ENCODE measurements around the gene MNT. TPM values are rescaled to one million over a fixed set of nuclear protein-coding genes. Genes with fewer than 3 reads are reported as not detected.

Gene MNT
- total RNA-seq, 1 experiment from 2014 or later, result 0.68 TPM

- no peak for DNase-seq (ENCODE audit: low read depth)
- in situ Hi-C loops (cut with HindIII; ENCODE audit: low pct_unique_long_range_greater_than_20kb, low sequenced_read_pairs), result no loop called here
These were observed 29.4 kb downstream of the MNT start for GRCh38 chr17:2371183-2372130.

- in situ Hi-C loops (cut with HindIII; ENCODE audit: low pct_unique_long_range_greater_than_20kb, low sequenced_read_pairs), result no loop called here
These were observed 30.7 kb downstream of the MNT start for GRCh38 chr17:2370211-2370589.

GRCh38 chr17:2369551-2370210 is 31.2 kb downstream of the MNT start:
- in situ Hi-C loops (cut with HindIII; ENCODE audit: low pct_unique_long_range_greater_than_20kb, low sequenced_read_pairs), result no loop called here
- DNase-seq (ENCODE audit: low read depth), result no peak

More at GRCh38 chr17:2370211-2370589, 30.7 kb downstream of the MNT start:
- DNase-seq (ENCODE audit: low read depth), result no peak

GRCh38 chr17:2369039-2369438 is 31.8 kb downstream of the MNT start:
- DNase-seq (ENCODE audit: low read depth), result no peak
- in situ Hi-C loops (cut with HindIII; ENCODE audit: low pct_unique_long_range_greater_than_20kb, low sequenced_read_pairs), result no loop called here

GRCh38 chr17:2368359-2368758 is 32.5 kb downstream of the MNT start:
- DNase-seq (ENCODE audit: low read depth), result no peak
- in situ Hi-C loops (cut with HindIII; ENCODE audit: low pct_unique_long_range_greater_than_20kb, low sequenced_read_pairs), result no loop called here

- no peak for DNase-seq (ENCODE audit: low read depth)
- in situ Hi-C loops (cut with HindIII; ENCODE audit: low pct_unique_long_range_greater_than_20kb, low sequenced_read_pairs), result no loop called here
These were observed 33.9 kb downstream of the MNT start for GRCh38 chr17:2366747-2367494.

- in situ Hi-C loops (cut with HindIII; ENCODE audit: low pct_unique_long_range_greater_than_20kb, low sequenced_read_pairs), result no loop called here
- DNase-seq (ENCODE audit: low read depth), result no peak
These were observed 35.7 kb downstream of the MNT start for GRCh38 chr17:2365132-2365531.

- DNase-seq (ENCODE audit: low read depth), result no peak
- in situ Hi-C loops (cut with HindIII; ENCODE audit: low pct_unique_long_range_greater_than_20kb, low sequenced_read_pairs), result no loop called here
These were observed 36.1 kb downstream of the MNT start for GRCh38 chr17:2364763-2365116.

GRCh38 chr17:2363851-2364762 is 36.8 kb downstream of the MNT start:
- in situ Hi-C loops (cut with HindIII; ENCODE audit: low pct_unique_long_range_greater_than_20kb, low sequenced_read_pairs), result no loop called here
- DNase-seq (ENCODE audit: low read depth), result no peak

- DNase-seq (ENCODE audit: low read depth), result no peak
- in situ Hi-C loops (cut with HindIII; ENCODE audit: low pct_unique_long_range_greater_than_20kb, low sequenced_read_pairs), result no loop called here
These were observed 37.5 kb downstream of the MNT start for GRCh38 chr17:2363318-2363717.

GRCh38 chr17:2362881-2363280 is 38.0 kb downstream of the MNT start:
- in situ Hi-C loops (cut with HindIII; ENCODE audit: low pct_unique_long_range_greater_than_20kb, low sequenced_read_pairs), result no loop called here
- no peak for DNase-seq (ENCODE audit: low read depth)

GRCh38 chr17:2362416-2362815 is 38.4 kb downstream of the MNT start:
- in situ Hi-C loops (cut with HindIII; ENCODE audit: low pct_unique_long_range_greater_than_20kb, low sequenced_read_pairs), result no loop called here

GRCh38 chr17:2362016-2362415 is 38.8 kb downstream of the MNT start:
- in situ Hi-C loops (cut with HindIII; ENCODE audit: low pct_unique_long_range_greater_than_20kb, low sequenced_read_pairs), result no loop called here
- no peak for DNase-seq (ENCODE audit: low read depth)

More at GRCh38 chr17:2362416-2362815, 38.4 kb downstream of the MNT start:
- no peak for DNase-seq (ENCODE audit: low read depth)

- DNase-seq (ENCODE audit: low read depth), result no peak
- in situ Hi-C loops (cut with HindIII; ENCODE audit: low pct_unique_long_range_greater_than_20kb, low sequenced_read_pairs), result no loop called here
These were observed 39.7 kb downstream of the MNT start for GRCh38 chr17:2361010-2361760.

GRCh38 chr17:2357931-2358434 is 42.9 kb downstream of the MNT start:
- no peak for DNase-seq (ENCODE audit: low read depth)
- in situ Hi-C loops (cut with HindIII; ENCODE audit: low pct_unique_long_range_greater_than_20kb, low sequenced_read_pairs), result no loop called here

- DNase-seq (ENCODE audit: low read depth), result no peak
- in situ Hi-C loops (cut with HindIII; ENCODE audit: low pct_unique_long_range_greater_than_20kb, low sequenced_read_pairs), result no loop called here
These were observed 43.6 kb downstream of the MNT start for GRCh38 chr17:2357237-2357636.

- no peak for DNase-seq (ENCODE audit: low read depth)
- in situ Hi-C loops (cut with HindIII; ENCODE audit: low pct_unique_long_range_greater_than_20kb, low sequenced_read_pairs), result no loop called here
These were observed 46.5 kb downstream of the MNT start for GRCh38 chr17:2354311-2354710.

All from Caki2 (cell line).